GM21367 (cell line): ENCODE measurements around the gene WDR5.
"Not testable (repeated sequence)": the region's sequence is repeated elsewhere in the genome, so short reads cannot be mapped to it uniquely, and the experiment has no call there.

Experiments used
- ATAC-seq: cut with Tn5 transposase; IDR thresholded peaks from one replicate; pipeline ENCODE4 v1.9.1; 2021; ENCODE audit not compliant: unreplicated experiment

Gene WDR5

DNA sequence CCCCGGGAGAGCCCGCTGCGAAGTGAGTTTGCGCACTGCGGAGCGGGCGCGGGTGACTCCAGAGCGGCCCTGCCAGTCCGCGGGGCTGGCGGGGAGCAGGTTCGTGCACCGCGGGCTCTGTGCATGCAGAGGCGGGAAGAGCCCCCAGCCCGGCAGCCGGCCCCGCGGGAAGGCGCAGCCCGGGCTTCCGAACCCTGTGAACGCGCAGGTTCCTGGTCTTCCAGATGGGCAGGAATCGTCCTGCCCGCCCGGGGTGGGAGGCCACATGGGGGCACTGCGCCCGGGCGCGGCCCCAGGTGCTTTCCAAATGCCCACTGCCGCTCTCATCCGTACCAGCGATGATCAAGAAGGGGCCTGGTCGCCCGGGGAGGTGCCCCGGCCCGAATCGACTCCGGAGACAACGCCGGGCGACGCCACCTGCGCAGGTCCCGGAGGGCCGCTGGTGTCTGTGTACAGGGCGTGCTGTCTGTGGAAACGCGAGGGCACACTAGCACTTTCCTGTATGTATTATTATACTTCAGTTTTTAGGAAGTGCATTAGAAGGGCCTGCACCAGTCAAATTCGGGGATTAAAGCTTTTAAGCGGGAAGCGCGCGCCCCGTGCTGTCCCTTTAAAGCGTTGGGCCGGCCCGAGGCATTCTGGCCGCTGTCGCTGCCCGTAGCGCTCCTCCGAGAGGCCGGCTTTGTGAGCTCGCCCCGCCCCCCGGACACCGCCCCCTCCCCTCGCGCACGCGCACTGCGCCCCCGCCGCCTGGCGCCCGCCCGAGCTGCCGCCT, at the start of gene WDR5:
Gene WDR5 (plus strand): TSS at position 740 of the 775 bp plus-strand sequence. CDS start 3,796 bp downstream, outside the sequence.
- ATAC-seq = peak; percentile 47

DNA sequence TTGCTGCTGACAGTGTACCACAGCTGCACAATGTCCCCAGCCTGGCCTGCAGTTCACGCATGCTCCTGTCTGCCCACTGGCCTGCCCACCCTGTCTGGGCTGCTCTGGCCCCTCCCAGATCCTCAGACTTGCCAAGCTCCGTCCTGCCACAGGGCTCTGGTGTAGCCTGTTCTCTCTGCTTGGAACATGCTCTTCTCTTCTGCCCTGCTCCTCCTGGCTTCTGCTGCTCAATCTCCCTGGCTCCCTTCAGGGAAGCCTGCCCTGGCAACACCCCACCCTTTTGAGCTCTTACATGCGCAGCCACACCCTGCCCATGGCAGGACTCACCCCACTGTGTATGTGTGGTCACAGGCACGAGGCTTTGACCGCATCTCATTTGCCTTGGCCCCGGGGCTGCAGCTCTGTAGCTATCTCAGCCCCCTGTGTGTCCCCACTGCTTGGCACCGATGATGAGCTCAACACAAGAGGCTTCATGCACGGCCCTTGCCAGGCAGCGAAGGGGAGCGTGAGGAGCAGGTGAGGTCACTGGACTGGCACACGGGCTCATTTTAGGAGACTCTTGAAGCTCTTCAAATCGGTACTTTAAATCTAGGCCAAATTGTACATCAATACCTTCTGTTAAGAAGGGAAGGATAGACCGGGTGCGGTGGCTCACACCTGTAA, 47.7 kb upstream of the WDR5 start:
- no peak for ATAC-seq

DNA sequence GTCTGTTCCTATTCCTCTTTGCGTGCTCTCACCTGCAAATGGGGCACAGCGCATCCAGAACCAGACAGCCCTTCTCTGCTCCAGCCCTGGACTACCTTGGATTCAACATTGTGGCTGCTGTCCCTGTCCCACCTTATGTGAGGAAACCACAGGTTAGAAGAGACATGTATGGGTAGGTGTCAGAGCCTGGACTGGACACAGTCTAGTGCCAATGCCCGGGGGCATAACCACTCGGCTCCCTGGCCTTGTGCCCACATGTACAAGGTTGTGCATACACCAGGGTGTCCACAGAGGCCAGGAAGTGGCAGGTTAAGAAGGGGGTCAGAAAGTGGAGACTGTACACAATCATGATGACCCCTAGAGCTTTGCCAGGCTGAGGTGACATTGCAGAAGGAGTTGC, 45.9 kb upstream of the WDR5 start:
- ATAC-seq = no peak

DNA sequence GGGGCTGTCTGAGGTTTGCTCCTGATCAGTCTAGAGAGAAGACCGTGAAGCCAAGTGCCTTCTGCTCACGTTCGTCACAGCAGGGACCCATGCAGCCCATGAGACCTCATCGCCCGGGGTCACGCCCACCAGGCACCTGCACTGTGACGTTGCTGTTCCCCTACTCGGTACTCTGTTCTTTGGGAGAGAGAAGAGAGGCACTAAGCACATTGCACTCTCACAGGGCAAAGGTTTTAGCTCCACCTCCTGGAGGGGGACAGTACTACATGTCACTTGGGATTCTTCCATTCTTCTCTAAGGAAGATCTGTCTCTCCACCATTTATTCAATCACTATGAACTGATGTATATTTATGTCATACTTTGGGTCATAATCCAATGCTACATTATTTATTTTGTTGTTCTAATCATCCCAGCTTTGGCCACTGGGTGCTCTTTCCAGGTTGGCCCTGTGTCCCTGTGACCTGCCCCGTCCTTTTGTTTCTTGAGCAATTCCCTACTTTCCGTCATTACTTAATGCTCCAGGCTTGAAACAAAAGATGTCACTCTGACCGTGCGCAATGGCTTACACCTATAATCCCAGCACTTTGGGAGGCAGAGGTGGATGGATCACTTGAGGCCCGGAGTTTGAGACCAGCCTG, 36.6 kb upstream of the WDR5 start:
- ATAC-seq = no peak

DNA sequence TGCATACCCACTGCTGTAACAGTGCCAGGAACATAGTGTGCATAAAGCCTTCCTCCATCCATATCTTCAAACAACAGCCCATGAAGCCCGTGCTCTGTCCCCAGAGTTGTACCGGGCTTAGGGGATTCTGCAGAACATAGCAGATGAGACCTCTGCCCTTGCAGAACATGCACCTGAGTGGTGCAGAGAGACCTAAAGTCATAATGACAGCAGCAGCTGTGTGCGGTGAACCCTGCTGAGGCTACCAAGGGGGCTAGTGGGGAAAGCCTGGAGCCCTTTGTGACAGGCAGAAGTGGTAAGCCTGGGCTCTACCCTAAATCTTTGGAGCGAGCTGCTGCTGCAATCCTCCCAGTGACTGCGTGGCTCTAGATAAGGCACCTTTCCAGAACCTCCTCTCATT, 35.8 kb upstream of the WDR5 start:
- ATAC-seq = no peak

DNA sequence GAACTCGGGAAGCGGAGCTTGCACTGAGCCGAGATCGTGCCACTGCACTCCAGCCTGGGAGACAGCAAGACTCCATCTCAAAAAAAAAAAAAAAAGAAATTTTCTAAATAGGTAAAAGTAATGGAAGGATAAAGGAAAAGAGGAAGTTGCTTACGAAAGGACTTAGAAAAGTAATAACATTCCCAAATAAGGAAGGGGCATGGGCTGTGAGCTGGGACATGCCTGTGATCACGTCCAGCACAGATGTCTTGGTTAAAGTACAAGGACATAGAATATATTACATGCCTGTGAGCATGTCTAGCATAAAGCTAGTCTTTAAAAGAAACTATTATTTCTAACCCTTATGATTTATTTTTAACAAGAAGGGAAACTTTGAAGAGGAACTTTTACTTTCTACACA, 34.7 kb upstream of the WDR5 start:
- not testable (repeated sequence) for ATAC-seq

DNA sequence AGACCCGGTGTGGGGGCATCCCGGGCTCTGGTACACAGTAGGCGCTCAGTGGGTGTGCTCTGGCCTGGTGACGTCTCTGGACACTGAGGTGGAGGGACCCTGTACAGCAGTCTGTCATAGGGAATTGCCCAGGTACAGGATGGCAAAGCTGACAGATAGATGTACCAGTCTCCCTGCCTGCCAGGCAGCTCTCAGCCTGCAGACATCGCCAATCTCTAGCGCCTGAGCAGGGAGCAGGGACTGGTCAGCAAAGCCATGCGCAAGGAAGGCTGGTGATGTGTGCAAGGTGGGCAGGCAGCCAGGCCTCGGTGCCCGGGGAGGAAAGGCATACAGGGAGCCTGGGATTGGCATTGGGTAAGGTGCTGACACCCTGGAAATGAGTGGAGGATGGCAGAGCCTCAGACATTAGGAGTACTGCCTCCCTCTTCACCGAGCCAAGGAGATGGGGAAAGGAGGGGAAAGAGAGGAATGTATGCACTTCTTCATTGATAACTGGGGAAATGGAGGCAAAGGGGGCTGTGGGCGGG, 34.2 kb upstream of the WDR5 start:
- no peak for ATAC-seq

DNA sequence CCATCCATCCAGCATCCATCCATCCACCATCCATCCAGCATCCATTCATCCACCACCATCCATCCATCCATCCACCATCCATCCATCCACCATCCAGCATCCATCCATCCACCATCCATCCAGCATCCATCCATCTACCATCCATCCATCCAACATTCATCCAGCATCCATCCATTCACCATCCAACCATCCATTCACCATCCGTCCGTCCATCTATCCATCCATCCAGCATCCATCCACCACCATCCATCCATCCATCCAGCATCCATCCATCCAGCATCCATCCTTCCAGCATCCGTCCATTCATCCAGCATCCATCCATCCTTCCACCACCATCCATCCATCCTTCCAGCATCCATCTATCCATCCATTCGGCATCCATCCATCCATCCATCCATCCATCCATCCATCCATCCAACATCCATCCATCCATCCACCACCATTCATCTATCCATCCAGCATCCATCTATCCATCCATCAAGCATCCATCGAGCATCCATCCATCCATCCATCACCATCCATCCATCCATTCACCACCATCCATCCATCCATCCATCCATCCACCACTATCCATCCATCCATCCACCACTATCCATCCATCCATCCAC, 32.4 kb upstream of the WDR5 start:
- no peak for ATAC-seq

DNA sequence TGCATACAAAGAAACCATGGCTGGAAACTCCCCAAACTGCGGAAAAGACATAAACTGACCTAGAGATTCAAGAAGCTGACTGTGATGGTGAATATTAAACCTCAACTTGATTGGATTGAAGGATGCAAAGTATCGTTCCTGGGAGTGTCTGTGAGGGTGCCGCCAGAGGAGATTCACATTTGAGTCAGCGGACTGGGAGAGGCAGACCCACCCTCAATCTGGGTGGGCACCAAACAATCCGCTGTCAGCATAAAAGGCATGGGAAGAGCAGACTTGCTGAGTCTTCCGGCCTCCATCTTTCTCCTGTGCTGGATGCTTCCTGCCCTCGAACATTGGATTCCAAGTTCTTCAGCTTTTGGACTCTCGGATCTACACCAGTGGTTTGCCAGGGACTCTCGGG, 24.8 kb upstream of the WDR5 start:
- ATAC-seq = no peak

DNA sequence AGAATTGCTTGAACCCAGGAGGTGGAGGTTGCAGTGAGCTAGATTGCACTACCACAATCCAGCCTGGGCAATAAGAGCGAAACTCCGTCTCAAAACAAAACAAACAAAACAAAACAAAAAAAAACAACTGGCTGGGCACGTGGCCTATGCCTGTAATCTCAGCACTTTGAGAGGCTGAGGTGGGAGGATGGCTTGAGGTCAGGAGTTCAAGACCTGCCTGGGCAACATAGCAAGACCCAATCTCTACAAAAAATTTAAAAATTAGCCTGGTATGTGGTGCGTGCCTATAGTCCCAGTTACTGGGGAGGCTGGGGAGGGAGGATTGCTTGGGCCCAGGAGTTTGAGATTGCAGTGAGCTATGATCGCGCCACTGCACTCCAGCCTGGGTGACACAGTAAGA, 23.3 kb upstream of the WDR5 start:
- ATAC-seq = no peak

DNA sequence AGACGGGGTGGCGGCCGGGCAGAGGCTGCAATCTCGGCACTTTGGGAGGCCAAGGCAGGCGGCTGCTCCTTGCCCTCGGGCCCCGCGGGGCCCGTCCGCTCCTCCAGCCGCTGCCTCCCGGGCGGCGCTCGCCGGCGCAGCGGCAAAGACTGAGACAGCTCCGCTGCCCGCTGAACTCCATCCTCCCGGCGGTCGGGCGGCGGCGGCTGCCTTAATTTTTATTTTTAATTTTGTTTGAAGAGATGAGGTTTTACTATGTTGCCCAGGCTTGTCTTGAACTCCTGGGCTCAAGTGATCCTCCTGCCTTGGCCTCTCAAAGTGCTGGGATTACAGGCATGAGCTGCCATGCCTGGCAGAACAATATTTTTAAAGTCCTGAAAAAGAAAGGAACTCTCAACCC, 16.9 kb upstream of the WDR5 start:
- not testable (repeated sequence) for ATAC-seq

DNA sequence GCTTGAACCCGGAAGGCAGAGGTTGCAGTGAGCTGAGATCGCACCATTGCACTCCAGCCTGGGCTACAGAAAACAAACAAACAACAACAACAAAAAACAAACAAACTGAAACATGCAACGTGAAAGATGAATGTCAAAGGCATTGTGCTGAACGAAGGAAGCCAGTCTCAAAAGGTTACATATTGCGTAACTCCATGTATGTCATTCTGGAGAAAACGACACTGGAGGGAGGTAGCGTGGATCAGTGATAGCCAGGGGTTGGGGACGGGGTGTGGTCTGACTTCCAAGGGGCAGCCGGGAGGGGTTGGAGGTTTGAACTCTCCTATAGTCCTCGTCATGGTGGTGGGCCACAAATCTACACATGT, 12.1 kb upstream of the WDR5 start:
- ATAC-seq = no peak

DNA sequence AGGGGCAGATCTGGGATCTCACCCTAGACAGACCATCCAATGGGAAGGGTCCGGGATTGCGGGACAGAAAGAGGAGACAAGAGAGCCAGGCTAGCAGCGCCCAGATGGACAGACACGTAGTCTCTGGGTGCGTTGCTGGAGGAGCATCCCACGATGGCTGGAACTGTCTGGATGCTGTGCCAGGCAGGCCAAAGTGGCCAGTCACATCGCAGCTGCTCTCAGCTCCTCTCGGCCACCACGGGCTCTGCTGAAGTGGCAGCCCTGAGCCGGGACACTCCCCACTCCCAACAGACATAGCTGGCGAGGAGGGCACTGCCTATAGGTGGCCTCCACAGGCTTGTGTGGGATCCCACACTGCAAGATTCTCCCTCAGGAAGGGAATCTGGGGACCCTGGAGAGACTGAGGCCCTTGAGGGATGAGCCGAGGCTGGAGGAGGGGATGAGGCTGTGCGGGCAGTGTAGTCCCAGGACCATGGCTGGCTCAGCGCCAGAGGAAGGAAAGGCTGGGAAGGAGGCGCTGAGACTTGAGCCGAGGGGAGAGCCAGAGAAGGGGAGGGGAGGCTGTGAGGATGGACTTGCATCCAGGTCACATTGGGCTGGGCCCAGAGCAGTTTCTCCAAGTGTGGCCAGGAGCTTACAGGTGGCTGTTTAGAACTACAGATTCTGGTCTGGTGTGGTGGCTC, 10.3 kb upstream of the WDR5 start:
- ATAC-seq = no peak

DNA sequence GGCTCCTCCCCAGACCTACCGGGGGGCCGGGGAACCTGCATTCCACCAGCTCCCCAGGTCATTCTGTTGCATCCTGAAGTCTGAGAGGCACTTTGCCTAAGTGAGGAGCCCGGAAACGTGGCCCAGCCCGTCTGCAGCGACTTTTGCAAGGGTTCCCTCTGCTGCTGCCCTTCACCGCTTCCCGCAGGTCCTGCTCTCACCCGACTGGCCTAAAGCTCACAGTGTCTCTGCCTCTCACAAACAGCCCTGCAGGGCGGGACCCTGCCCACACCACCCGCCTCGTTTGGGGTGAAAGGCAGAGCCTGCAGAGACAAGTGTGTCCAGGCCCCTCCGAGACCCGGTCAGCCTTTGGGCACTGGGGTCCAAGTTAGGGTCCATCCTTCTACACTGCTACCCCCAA, 9.5 kb upstream of the WDR5 start:
- ATAC-seq = no peak

DNA sequence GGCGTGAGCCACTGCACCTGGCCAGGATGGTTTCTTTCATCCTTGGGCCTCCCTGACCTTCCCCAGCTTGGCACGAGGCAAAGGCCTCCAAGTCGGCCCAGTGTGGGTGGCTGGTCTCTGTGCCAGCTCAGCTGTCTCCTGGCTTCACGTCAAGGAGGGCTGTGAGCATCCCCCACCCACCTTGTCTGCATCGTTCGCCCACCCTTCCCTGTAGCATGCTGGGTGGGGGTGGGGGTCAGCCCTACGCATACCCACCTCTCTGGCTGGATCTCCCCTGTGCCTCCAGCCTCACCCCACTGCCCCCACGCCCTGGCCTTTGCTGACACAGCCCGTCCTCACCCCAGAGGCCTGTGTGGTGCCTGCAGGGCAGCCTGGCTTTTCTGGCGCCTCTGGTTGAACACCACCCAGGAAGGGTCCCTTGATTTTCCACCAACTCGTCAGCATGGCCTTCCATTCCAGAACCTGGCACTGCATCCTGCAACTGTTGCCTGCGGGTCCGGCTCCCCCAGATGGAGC, 8.8 kb upstream of the WDR5 start:
- ATAC-seq = no peak

DNA sequence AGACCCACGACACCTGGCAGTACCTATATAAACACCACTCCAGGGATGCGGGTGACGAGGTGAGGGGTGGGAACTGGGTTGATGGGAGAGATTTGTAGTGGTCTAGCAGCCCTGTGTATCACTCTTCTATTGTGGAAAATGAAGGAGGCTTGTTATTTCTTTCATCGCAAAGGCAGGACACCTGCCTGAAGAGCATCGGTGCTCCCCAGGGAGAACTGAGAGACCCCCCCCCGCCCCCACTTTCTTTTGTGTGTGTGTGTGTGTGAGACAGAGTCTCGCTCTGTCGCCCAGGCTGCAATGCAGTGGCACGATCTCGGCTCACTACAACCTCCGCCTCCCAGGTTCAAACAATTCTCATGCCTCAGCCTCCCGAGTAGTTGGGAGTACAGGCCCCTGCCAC, 8.3 kb upstream of the WDR5 start:
- ATAC-seq = no peak

DNA sequence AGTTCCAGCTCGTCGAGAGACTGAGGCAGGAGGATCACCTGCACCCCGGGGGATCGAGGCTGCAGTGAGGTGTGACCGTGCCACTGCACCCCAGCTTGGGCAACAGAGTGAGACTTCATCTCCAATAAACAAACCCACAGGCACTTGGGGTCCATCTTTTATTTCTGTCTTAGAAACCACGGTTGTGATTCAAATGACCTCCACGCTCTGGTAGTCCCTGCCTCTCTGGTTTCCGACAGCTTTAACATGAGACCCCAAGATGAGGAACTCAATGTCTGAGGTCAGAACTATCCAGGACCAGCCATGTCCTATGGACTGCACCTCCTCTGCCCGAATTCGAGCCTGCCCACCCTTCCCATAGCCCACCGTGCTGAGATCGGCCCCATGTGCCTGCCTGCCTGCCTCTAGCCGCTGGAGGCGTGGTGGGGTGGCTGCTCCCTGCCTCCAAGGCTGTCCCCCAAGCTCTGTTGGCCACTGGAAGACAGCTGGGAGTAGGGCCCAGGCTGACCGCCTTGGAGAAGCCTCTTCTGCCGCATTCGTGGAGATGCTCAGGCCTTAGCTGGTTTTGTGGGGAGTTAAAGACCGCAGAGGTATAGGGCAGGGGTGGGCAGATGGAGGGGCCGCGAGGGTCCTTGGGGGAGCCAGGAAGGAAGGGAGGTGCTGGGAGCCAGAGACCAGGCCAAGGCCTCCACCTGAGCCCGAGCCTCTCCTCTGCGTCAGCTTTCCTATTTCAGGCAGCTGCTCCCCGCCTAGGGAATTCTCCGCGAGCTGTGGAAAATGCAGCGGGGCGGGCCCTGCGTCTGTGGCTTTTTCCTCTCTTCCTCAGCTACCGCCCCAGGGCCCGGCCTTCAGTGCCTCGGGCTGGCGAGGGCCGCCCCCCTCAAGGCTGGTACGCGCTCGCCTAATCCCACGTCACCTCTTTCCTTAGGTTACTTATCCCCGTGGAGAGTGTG, 6.9 kb upstream of the WDR5 start:
- no peak for ATAC-seq

DNA sequence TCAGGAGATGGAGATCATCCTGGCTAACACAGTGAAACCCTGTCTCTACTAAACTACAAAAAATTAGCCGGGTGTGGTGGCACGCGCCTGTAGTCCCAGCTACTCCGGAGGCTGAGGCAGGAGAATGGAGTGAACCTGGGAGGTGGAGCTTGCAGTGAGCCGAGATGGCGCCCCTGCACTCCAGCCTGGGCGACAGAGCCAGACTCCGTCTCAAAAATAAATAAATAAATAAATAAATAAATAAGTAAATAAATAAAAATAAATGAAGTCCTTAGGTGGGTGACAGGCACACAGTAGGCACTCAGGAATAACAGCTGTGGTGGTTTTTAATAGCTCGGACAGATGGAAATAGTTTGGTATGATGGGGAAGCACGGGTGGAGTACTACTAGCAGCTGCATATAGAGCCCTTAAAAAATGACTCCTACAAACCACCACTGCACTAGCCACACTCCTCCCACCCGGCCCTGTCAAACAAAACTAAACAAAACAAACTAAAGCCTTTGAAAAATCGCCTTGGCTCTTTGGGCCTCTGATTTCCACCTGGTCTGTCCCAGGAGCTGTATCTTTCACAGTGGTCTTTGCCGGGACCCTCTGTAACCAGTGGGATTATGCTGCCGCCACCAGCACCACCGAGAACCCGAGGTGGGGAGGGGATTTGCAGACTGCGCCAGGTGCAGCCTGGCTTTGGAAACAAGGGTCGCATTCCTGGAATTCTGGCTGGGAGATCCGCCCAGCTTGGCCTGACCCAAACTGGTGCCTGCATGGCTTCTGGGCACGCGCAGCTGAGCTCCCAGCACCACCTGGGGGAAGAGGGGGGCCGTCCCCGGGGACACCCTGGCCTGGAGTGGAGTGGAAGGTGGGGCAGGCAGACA, 5.1 kb upstream of the WDR5 start:
- ATAC-seq = no peak
